NCI-H2196 treated with DMSO at 0.1 percent for 48 hours (cell line): Measurements from ENCODE around the gene NECAB2.

Experiments
- DNase-seq: peaks from one replicate; lab custom pipeline; 2025; ENCODE audit not compliant: unreplicated experiment; lab: John Stamatoyannopoulos, UW

NECAB2 gene

GRCh38 chr16:83965444-83966152 lies 2.4 kb upstream of the NECAB2 start:
- DNase-seq, result no peak

GRCh38 chr16:83966153-83966696 lies 1.8 kb upstream of the NECAB2 start:
- DNase-seq, result no peak

- DNase-seq, result no peak
Observed at GRCh38 chr16:83967091-83967490, 953 bp upstream of the NECAB2 start.

- no peak for DNase-seq
Observed at GRCh38 chr16:83968306-83968851, 335 bp downstream of the NECAB2 start.

- no peak for DNase-seq
Observed at GRCh38 chr16:83968891-83969649, 1.0 kb downstream of the NECAB2 start.

- no peak for DNase-seq
Observed at GRCh38 chr16:83969771-83970429, 1.9 kb downstream of the NECAB2 start.

DNA sequence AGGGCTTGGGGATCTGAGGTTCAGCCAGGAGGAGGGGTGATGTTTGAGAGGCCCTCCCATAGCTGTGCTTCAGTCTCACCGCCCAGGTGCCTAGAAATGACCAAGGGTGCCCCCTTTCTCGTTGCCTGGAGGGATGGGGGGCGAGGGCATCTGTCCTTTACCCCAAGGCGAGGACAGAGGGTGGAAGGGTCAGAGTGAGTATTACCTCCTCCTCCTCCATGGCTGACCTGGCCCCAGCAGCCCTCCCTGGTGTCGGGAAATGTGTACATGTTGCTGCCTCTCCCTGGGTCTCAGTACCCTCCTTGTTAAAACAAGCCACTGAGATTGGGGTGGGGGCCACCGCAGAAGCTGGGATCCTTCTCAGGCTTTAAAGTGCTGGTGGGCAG lies 2.4 kb downstream of the NECAB2 start:
- no peak for DNase-seq

DNA sequence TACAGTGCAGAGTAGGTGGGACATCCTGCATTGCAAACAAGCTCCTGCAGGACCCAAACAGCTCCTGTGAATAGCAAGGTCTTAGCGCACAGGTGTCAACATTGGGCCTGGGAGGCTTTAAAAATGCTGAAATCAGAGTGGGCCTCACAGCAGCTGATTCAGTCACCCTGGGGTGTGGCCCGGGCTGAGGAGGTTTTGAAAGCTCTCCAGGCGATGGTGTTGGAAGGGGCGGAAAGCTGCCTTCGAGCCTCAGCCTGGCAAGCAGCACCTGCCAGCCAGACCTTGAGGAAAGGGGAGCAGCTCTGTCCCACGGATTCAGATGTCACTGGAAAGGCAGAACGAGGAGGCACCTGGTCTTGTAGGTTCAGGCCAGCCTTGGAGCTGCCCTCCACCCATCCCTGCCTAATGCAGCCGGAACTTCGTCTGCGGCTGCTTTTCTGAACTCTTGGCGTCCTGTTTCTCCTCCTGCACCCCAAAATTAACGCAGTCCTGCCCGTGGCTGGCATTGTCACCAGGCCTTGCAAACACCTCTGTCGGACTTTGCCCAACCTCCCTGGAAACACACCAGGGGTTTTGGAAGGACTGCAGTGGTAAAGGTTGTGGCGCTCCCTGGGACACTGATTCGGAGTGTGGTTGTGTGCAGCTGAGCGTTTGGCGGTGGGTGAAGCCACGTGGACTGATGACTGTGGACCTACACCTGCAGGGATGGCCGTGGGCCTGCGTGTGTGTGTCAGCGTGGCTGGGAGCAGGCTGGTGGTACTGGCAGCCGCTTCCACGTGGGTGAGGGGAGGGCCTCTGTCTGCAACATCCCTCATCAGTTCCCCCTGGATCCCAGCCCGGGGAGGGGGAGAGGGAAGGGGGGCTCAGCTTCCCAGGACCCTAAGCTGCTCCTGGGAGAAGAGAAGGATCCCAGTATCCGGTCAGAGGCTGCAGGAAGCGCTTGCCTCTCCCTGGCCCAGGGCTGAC lies 3.4 kb downstream of the NECAB2 start:
- no peak for DNase-seq

DNA sequence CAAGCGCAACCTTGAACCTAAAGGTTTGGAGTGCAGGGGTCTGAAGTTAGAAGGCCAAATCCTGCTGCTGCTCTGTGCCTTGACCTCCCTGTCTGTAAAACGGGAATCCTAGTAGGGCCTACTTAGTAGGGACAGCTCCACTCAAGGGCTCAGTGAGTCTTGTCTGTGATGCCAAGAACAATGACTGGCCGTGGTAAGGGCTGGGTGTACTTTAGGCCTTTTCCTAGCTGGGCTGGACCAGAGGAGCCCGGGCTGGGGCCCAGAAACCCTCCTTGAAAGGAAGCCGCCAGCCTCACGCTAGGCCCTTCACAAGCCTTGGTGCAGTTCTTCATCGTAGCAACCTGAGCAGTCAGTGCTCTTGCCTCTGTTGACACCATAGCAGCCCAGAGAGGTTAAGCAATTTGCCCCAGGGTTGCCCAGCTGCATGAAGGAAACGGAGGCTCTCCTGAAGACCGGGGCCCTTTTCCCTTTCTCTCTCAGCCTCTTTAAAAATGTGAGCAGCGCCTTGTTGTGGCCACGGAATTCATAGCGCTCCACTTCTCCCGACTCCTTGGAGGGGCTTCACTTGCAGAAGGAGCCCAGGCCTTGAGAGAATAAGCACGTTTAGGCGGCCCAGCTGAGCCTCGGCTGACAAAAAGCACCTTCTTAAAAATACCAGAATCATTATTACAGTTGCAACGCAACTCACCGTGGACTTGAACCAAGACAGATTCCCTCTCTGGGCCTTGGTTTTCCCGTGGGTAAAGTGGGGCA lies 4.4 kb downstream of the NECAB2 start:
- no peak for DNase-seq

DNA sequence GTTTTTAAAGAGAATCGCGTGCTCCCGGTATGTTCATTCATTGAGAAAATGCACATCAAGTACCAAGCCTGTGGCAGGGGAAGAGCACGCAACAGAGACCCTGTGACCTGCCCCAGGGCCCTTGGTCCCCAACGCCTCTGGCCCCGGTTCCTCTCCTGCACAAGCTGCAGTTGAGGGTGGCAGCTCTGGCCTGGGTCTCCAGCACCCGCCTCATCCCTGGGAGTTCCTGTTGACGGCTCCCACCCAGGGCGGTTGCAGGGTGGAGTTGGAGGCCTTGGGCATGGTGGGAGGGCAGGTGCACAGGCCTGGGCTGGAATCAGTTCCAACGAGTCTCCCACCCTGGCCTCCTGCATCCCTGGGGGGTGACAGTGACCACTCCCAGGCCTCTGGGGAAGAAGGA lies 5.0 kb downstream of the NECAB2 start:
- no peak for DNase-seq

GRCh38 chr16:83973581-83974385 lies 5.7 kb downstream of the NECAB2 start:
- no peak for DNase-seq

DNA sequence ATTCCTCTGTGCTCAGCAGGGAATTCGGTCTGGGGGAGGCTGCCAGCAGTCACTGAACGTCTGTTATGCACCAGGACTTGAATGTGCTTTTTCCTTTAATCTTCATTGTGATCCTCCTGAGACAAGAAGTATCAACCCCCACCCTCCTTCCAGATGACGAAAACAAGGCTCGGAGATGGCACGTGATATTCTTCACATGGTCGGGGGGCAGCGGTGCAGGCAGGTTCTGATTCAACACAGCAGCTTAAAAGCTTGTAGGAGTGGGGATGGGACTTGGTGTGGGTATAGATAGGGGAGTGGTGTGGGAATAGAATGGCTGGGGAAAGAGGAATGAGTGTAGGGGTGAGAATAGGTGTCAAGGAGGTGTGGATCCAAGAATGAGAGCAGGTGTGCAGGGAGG lies 6.4 kb downstream of the NECAB2 start:
- DNase-seq, result no peak

- no peak for DNase-seq
Observed at GRCh38 chr16:83975590-83976260, 7.7 kb downstream of the NECAB2 start.

- no peak for DNase-seq
Observed at GRCh38 chr16:83977056-83977815, 9.2 kb downstream of the NECAB2 start.

DNA sequence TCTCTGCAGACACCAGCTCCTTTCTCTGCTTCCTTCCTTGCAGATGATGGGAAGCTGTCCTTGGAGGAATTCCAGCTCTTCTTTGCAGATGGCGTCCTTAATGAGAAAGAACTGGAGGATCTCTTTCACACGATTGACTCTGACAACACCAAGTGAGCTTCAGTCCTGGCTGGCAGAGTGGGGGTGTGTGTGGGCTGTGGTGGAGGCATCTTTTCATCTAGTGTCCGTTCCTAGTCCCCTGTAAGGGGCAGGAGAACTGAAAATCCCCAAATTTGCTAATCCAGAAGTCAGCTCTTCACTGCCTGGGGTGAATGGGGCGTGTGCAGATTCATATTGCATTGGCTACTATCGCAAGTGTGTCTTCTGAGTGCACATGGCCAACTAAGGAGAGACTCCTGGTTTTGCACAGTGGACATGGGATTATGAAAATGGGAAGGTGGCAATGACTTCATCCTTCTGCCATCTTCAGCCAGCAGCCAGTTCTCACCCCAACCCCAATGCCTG lies 10.4 kb downstream of the NECAB2 start:
- DNase-seq, result no peak

DNA sequence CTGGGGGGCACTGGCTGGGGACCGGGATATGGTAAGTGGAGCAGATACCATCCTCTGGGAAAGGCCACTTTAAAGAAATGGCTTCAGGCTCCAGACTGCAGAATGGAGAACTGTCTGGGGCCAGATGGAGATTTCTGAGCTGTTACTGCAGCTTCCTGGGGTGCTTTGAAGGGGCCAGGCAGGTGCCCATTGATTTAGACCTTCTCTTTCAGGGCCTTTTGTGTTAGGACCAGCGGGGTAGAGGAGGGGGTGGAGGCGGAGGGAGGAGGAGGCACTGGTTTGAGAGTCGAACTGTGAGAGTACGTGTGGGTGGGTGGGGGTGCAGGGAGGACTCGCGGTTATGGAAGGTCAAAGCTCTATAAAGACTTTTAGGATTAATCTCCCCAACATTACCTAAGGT lies 11.4 kb downstream of the NECAB2 start:
- no peak for DNase-seq

- DNase-seq, result no peak
Observed at GRCh38 chr16:83980794-83981193, 12.8 kb downstream of the NECAB2 start.
